OCI-LY7 (cell line): ENCODE data around the gene SERAC1.

Source experiments
- CTCF ChIP-seq: fragments of 200-600 bp; sonication (generic); conservative IDR thresholded peaks from 2 replicates; pipeline ENCODE4 v1.5.1; 2014; ENCODE audit warnings: mild to moderate bottlenecking, antibody characterized with exemption, low read length, moderate library complexity, mixed read lengths
- EZH2phosphoT487 ChIP-seq: fragments of 200-600 bp; sonication (generic); IDR thresholded peaks from 2 replicates; pipeline ENCODE4 v1.6.1; 2018; ENCODE audit warnings: low read depth, borderline replicate concordance, mild to moderate bottlenecking, mixed run types, antibody characterized with exemption, low read length, moderate library complexity, mixed read lengths

- no peak for TF ChIP-seq CTCF
- TF ChIP-seq EZH2phosphoT487, result no peak
Observed at GRCh38 chr6:158158123-158158522, 9.9 kb downstream of the SERAC1 start.
